Measurements from ENCODE around the gene XIRP1. TPM values are rescaled to one million over a fixed set of nuclear protein-coding genes. Genes with fewer than 3 reads are reported as not detected.

The XIRP1 gene
- total RNA-seq, 1 donor from 2014 or later, result not detected

GRCh38 chr3:39207361-39208186 lies 15.2 kb upstream of the XIRP1 start:
- TF ChIP-seq CTCF (IDR thresholded peaks at IDR 0.05), result no peak
- Histone ChIP-seq H3K27ac (no peak overlapping the region), H3K9me3 (no peaks in the 10 kb centered on the region), H3K4me1 (no peaks in the 10 kb centered on the region), H3K27me3 (no peaks in the 10 kb centered on the region), H3K36me3 (no peaks in the 10 kb centered on the region), H3K4me3 (no peak overlapping the region)
- intact Hi-C loops (cut with DNase I), result loop anchor here (2.0 kb wide), 1 partner anchor 81 kb away; no protein-coding TSS in a partner anchor
- DNase-seq (ENCODE audit: low spot score in 2 of 2), result no peak

GRCh38 chr3:39205919-39206516 lies 13.6 kb upstream of the XIRP1 start:
- Histone ChIP-seq H3K27ac (no peak overlapping the region), H3K4me1 (no peaks in the 10 kb centered on the region), H3K9me3 (no peaks in the 10 kb centered on the region), H3K36me3 (no peaks in the 10 kb centered on the region), H3K27me3 (no peaks in the 10 kb centered on the region), H3K4me3 (no peak overlapping the region)
- intact Hi-C loops (cut with DNase I), result no loop called here
- no peak for DNase-seq (ENCODE audit: low spot score in 2 of 2)
- no peak for TF ChIP-seq CTCF (IDR thresholded peaks at IDR 0.05)

GRCh38 chr3:39205131-39205530 lies 12.7 kb upstream of the XIRP1 start:
- no peaks in the 10 kb centered on the region for H3K36me3 ChIP-seq
- intact Hi-C loops (cut with DNase I), result no loop called here
- no peaks in the 10 kb centered on the region for H3K4me1 ChIP-seq
- no peak for TF ChIP-seq CTCF (IDR thresholded peaks at IDR 0.05)
- H3K9me3 ChIP-seq, result no peaks in the 10 kb centered on the region
- H3K27ac ChIP-seq, result no peak overlapping the region
- no peaks in the 10 kb centered on the region for H3K27me3 ChIP-seq
- DNase-seq (ENCODE audit: low spot score in 2 of 2), result no peak
- no peak overlapping the region for H3K4me3 ChIP-seq

- intact Hi-C loops (cut with DNase I), result no loop called here
- Histone ChIP-seq H3K9me3 (no peaks in the 10 kb centered on the region), H3K27me3 (no peaks in the 10 kb centered on the region), H3K4me1 (no peaks in the 10 kb centered on the region), H3K4me3 (no peak overlapping the region), H3K27ac (no peak overlapping the region), H3K36me3 (no peaks in the 10 kb centered on the region)
- TF ChIP-seq CTCF (IDR thresholded peaks at IDR 0.05), result no peak
- DNase-seq (ENCODE audit: low spot score in 2 of 2), result no peak
Measured at GRCh38 chr3:39203860-39204259, 11.5 kb upstream of the XIRP1 start.

GRCh38 chr3:39203402-39203801 lies 11.0 kb upstream of the XIRP1 start:
- no peaks in the 10 kb centered on the region for H3K36me3 ChIP-seq
- no peaks in the 10 kb centered on the region for H3K9me3 ChIP-seq
- no peak for DNase-seq (ENCODE audit: low spot score in 2 of 2)
- no peak for TF ChIP-seq CTCF (IDR thresholded peaks at IDR 0.05)
- H3K27ac ChIP-seq, result no peak overlapping the region
- intact Hi-C loops (cut with DNase I), result no loop called here
- no peak overlapping the region for H3K4me3 ChIP-seq
- H3K27me3 ChIP-seq, result no peaks in the 10 kb centered on the region
- H3K4me1 ChIP-seq, result no peaks in the 10 kb centered on the region

Data from ascending aorta (tissue), 2 donors.